Activated CD8-positive, alpha-beta memory T cell treated with anti-CD3 and anti-CD28 coated beads, Interleukin-2, amount 50 U/mL, for 24 hours (primary cell): Measurements from ENCODE around the gene DTD2.

Experiments used
- DNase-seq: peaks from one replicate; pipeline ENCODE4 v3.0.0-alpha.2; 2020; ENCODE audit errors: extremely low read depth

Gene DTD2

GRCh38 chr14:31405106-31405505 lies 52.2 kb downstream of the DTD2 start:
- DNase-seq, result no peak

- no peak for DNase-seq
Measured at GRCh38 chr14:31403707-31404106, 53.6 kb downstream of the DTD2 start.

- DNase-seq, result no peak
Measured at GRCh38 chr14:31402764-31403439, 54.4 kb downstream of the DTD2 start.

GRCh38 chr14:31401369-31401932 lies 55.9 kb downstream of the DTD2 start:
- no peak for DNase-seq

GRCh38 chr14:31400031-31400638 lies 57.2 kb downstream of the DTD2 start:
- DNase-seq, result no peak
